Measurements from ENCODE around the gene STOM.

Gene STOM

GRCh38 chr9:121344184-121344583 lies 25.9 kb downstream of the STOM start:
- DNase-seq, result no peak

- no peak for DNase-seq
These were observed 29.2 kb downstream of the STOM start for GRCh38 chr9:121340676-121341392.

GRCh38 chr9:121339437-121339836 lies 30.6 kb downstream of the STOM start:
- DNase-seq, result no peak

- no peak for DNase-seq
These were observed 33.4 kb downstream of the STOM start for GRCh38 chr9:121336665-121337064.

GRCh38 chr9:121333950-121334773 lies 35.9 kb downstream of the STOM start:
- no peak for DNase-seq

- DNase-seq, result no peak
These were observed 37.9 kb downstream of the STOM start for GRCh38 chr9:121331992-121332685.

GRCh38 chr9:121331549-121331948 lies 38.5 kb downstream of the STOM start:
- no peak for DNase-seq

GRCh38 chr9:121328876-121329681 lies 41.0 kb downstream of the STOM start:
- DNase-seq, result no peak

GRCh38 chr9:121328476-121328875 lies 41.6 kb downstream of the STOM start:
- DNase-seq, result no peak

- DNase-seq, result no peak
These were observed 43.0 kb downstream of the STOM start for GRCh38 chr9:121326901-121327613.

GRCh38 chr9:121326130-121326838 lies 43.8 kb downstream of the STOM start:
- no peak for DNase-seq

GRCh38 chr9:121325387-121325786 lies 44.7 kb downstream of the STOM start:
- no peak for DNase-seq

- DNase-seq, result no peak
These were observed 45.3 kb downstream of the STOM start for GRCh38 chr9:121324755-121325154.

GRCh38 chr9:121324316-121324715 lies 45.7 kb downstream of the STOM start:
- no peak for DNase-seq

- DNase-seq, result no peak
These were observed 46.5 kb downstream of the STOM start for GRCh38 chr9:121323449-121324151.

GRCh38 chr9:121322737-121323448 lies 47.2 kb downstream of the STOM start:
- DNase-seq, result no peak

GRCh38 chr9:121322037-121322736 lies 47.9 kb downstream of the STOM start:
- DNase-seq, result no peak

- DNase-seq, result no peak
These were observed 49.0 kb downstream of the STOM start for GRCh38 chr9:121321016-121321503.

GRCh38 chr9:121319383-121319780 lies 50.7 kb downstream of the STOM start:
- DNase-seq, result no peak
